ENCODE results near the gene BNC2. TPM values are rescaled to one million over a fixed set of nuclear protein-coding genes. Genes with fewer than 3 reads are reported as not detected.

Gene BNC2
- total and polyA plus RNA-seq, 2 of the 4 experiments (the other 2 are of a cell fraction) = 15.5 to 45.2 TPM

- no peak for DNase-seq
- POLR2A ChIA-PET (ENCODE audit: unreplicated experiment) = no interaction called here
- no peak overlapping the region for H2BK120ac ChIP-seq (ENCODE audit: low read depth, low read length)
- no peak overlapping the region for H3K4ac ChIP-seq (ENCODE audit: low read depth, low read length)
- in situ Hi-C loops (cut with MboI; ENCODE audit: low sequenced_read_pairs) = no loop called here
- H3K18ac ChIP-seq (ENCODE audit: low read depth, low read length) = no peak overlapping the region
- no peak overlapping the region for H2BK15ac ChIP-seq (ENCODE audit: low read depth, low read length)
- TF ChIP-seq FOS (IDR thresholded peaks at IDR 0.05; ENCODE audit: low read depth, low read length) = no peak
- no peak for TF ChIP-seq CEBPB (IDR thresholded peaks at IDR 0.05; ENCODE audit: low read depth, low read length)
- no peak for TF ChIP-seq CHD1 (IDR thresholded peaks at IDR 0.05; ENCODE audit: low read depth, low read length)
- TF ChIP-seq MXI1 (IDR thresholded peaks at IDR 0.05; ENCODE audit: borderline replicate concordance, low read depth, low read length) = no peak
- no peak for TF ChIP-seq RCOR1 (IDR thresholded peaks at IDR 0.05; ENCODE audit: insufficient replicate concordance, low read length)
- no peak for TF ChIP-seq CTCF (conservative IDR thresholded peaks at IDR 0.05; ENCODE audit: low read depth, low read length)
- TF ChIP-seq RAD21 (IDR thresholded peaks at IDR 0.05; ENCODE audit: low read length) = no peak
- TF ChIP-seq MAFK (IDR thresholded peaks at IDR 0.05; ENCODE audit: low read depth, low read length) = no peak
- TF ChIP-seq USF2 (IDR thresholded peaks at IDR 0.05; ENCODE audit: low read depth, low read length) = no peak
- TF ChIP-seq MAZ (IDR thresholded peaks at IDR 0.05; ENCODE audit: borderline replicate concordance, low read depth, low read length) = no peak
- TF ChIP-seq NFE2L2 (IDR thresholded peaks at IDR 0.05; ENCODE audit: low read depth, low read length) = no peak
- no peak for TF ChIP-seq ELK1 (IDR thresholded peaks at IDR 0.05; ENCODE audit: borderline replicate concordance, low read depth, low read length)
- TF ChIP-seq RFX5 (IDR thresholded peaks at IDR 0.05; ENCODE audit: low read depth, low read length) = no peak
- TF ChIP-seq POLR2A (IDR thresholded peaks at IDR 0.05; ENCODE audit: low read depth, low read length) = no peak
- no peak for TF ChIP-seq SMC3 (IDR thresholded peaks at IDR 0.05; ENCODE audit: low read depth, low read length)
- no peak for TF ChIP-seq BHLHE40 (IDR thresholded peaks at IDR 0.05; ENCODE audit: low read depth, low read length)
- no peak overlapping the region for H3K9ac ChIP-seq (ENCODE audit: low read depth, low read length)
- no peak for ATAC-seq (ENCODE audit: low read depth)
- BruUV-seq (replicated peaks) = no TSS peak
- dilution Hi-C loops (cut with HindIII; ENCODE audit: low sequenced_read_pairs, unreplicated experiment) = no loop called here
- no peak overlapping the region for H3K23ac ChIP-seq (ENCODE audit: low read depth, low read length)
- H3K9me1 ChIP-seq (ENCODE audit: insufficient read depth, low read length) = peaks cover 3% of the 10 kb centered on the region; the same call in 1 of the 2 replicates
- H3K9me3 ChIP-seq (ENCODE audit: control insufficient read depth, insufficient read depth, low read length) = no peaks in the 10 kb centered on the region
- H3K27me3 ChIP-seq (ENCODE audit: control insufficient read depth, insufficient read depth, low read length) = no peaks in the 10 kb centered on the region
- H4K8ac ChIP-seq (ENCODE audit: low read depth in 2 of 2, low read length in 2 of 2) = no peak overlapping the region
- H2AK9ac ChIP-seq (replicated peaks; ENCODE audit: low read depth, low read length, poor library complexity) = no peak overlapping the region
- peaks cover 3% of the 10 kb centered on the region; the same call in 1 of the 2 replicates for H3K4me1 ChIP-seq (ENCODE audit: control insufficient read depth, insufficient read depth, low read length)
- H2AFZ ChIP-seq (replicated peaks; ENCODE audit: low read length, poor library complexity) = no peak overlapping the region
- H4K91ac ChIP-seq (ENCODE audit: insufficient read depth, low read depth, low read length) = no peak overlapping the region
- H4K5ac ChIP-seq (ENCODE audit: low read depth, low read length) = no peak overlapping the region
- no peak overlapping the region for H3K4me2 ChIP-seq (ENCODE audit: low read depth, low read length)
- H3K14ac ChIP-seq (replicated peaks; ENCODE audit: low read depth, low read length) = no peak overlapping the region
- H2BK20ac ChIP-seq (ENCODE audit: low read depth, low read length) = no peak overlapping the region
- H2BK5ac ChIP-seq (ENCODE audit: low read depth, low read length, poor library complexity, severe bottlenecking) = no peak overlapping the region
- intact Hi-C loops (cut with micrococcal nuclease) = no loop called here
- H3K4me3 ChIP-seq (ENCODE audit: insufficient read depth, low read depth, low read length) = no peak overlapping the region
- H2AK5ac ChIP-seq (ENCODE audit: low read depth, low read length) = no peak overlapping the region
- H3K36me3 ChIP-seq (ENCODE audit: control insufficient read depth, insufficient read depth, low read length) = no peaks in the 10 kb centered on the region
- no peak overlapping the region for H3K27ac ChIP-seq (ENCODE audit: insufficient read depth, low read length)
- H3K56ac ChIP-seq (ENCODE audit: extremely low read depth, insufficient read depth, low read length) = no peak overlapping the region
- H3K79me1 ChIP-seq (ENCODE audit: low read depth in 1 of 2, low read length in 2 of 2) = peaks cover 24 to 29% of the 10 kb centered on the region in 2 experiments
- no peaks in the 10 kb centered on the region for H4K20me1 ChIP-seq (ENCODE audit: insufficient read depth, low read length)
- CTCF ChIA-PET = no interaction called here
These were observed 420.4 kb downstream of the BNC2 start for GRCh38 chr9:16450043-16450442.
